ENCODE results near the gene RAD54L2.
"Not testable (repeated sequence)": the region's sequence is repeated elsewhere in the genome, so short reads cannot be mapped to it uniquely, and the experiment has no call there.

Gene RAD54L2

DNA sequence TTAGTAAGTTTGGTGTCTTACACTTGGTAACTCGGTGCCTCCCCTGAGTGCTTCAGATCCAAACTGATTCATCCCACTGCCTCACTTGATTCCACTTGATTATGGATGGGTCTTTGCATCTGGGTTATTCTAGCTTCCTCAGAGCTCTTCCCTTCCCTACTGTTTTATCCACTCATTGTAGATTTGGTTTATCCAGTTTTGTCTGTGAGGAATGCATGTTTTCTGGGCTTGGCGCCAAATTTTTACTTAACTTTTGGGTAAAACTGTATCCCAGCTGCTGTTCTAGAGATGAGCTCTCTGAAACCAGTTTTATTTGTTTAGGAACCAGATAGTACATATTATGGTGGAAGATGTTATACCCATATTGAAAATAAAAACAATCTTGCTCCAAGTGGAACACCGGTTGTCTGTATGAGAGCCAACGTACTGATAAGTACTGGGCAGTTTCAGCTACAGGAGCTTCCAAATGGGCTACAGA, 20.9 kb downstream of the RAD54L2 start:
- Mint-ChIP-seq H3K4me1 (ENCODE audit: low read depth) (peaks cover 8% of the 10 kb centered on the region), H3K27ac (no peak overlapping the region), H3K4me3 (no peak overlapping the region), H3K36me3 (ENCODE audit: low read depth) (peaks cover 45% of the 10 kb centered on the region), H3K9me3 (no peaks in the 10 kb centered on the region), H3K27me3 (no peaks in the 10 kb centered on the region)
- intact Hi-C loops (cut with micrococcal nuclease): no loop called here

GRCh38 chr3:51559961-51560360, 21.4 kb downstream of the RAD54L2 start:
- intact Hi-C loops (cut with micrococcal nuclease): no loop called here
- no peaks in the 10 kb centered on the region for H3K9me3 Mint-ChIP-seq
- H3K4me3 Mint-ChIP-seq: no peak overlapping the region
- peaks cover 40% of the 10 kb centered on the region for H3K36me3 Mint-ChIP-seq (ENCODE audit: low read depth)
- no peaks in the 10 kb centered on the region for H3K27me3 Mint-ChIP-seq
- no peak overlapping the region for H3K27ac Mint-ChIP-seq
- H3K4me1 Mint-ChIP-seq (ENCODE audit: low read depth): peaks cover 8% of the 10 kb centered on the region

DNA sequence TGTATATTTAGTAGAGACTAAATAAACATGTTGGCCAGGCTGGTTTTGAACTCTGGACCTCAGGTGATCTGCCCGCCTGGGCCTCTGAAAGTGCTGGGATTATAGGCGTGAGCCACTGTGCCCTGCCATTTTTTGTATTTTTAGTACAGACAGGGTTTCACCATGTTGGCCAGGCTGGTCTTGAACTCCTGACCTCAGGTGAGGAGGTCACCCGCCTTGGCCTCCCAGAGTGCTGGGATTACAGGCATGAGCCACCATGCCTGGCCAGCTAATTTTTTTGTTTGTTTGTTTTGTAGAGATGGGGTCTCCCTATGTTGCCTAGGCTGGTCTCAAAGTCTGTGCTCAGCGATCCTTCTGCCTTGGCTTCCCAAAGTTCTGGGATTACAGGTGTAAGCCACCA, 23.9 kb downstream of the RAD54L2 start:
- H3K27ac Mint-ChIP-seq; H3K9me3 Mint-ChIP-seq; intact Hi-C loops (cut with micrococcal nuclease); H3K27me3 Mint-ChIP-seq; H3K4me3 Mint-ChIP-seq: not testable (repeated sequence)
- H3K36me3 Mint-ChIP-seq (ENCODE audit: low read depth): peaks cover 31% of the 10 kb centered on the region
- H3K4me1 Mint-ChIP-seq (ENCODE audit: low read depth): peaks cover 17% of the 10 kb centered on the region

DNA sequence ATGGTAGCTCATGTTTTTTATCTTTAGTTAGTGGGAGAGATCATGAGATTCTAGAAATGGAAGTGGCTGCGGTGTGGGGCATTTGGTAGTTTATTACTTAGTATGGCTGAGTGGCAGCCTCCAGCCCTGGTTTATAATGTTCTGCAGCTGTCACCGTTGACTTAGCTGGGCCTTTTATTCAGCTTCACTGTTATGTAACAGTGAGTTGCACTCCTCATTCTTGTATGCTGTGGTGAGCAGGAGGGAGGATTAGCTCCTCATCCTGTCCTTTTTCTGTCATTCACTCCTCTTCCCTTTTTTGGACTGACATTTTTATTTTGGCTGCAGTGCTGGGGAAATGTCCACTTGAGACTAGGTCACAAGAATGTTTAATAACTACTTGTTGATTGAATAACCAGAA, 29.5 kb downstream of the RAD54L2 start:
- intact Hi-C loops (cut with micrococcal nuclease): no loop called here
- H3K27ac Mint-ChIP-seq: no peak overlapping the region
- no peaks in the 10 kb centered on the region for H3K9me3 Mint-ChIP-seq
- no peaks in the 10 kb centered on the region for H3K27me3 Mint-ChIP-seq
- no peak overlapping the region for H3K4me3 Mint-ChIP-seq
- peaks cover 26% of the 10 kb centered on the region for H3K36me3 Mint-ChIP-seq (ENCODE audit: low read depth)
- H3K4me1 Mint-ChIP-seq (ENCODE audit: low read depth): peaks cover 26% of the 10 kb centered on the region

DNA sequence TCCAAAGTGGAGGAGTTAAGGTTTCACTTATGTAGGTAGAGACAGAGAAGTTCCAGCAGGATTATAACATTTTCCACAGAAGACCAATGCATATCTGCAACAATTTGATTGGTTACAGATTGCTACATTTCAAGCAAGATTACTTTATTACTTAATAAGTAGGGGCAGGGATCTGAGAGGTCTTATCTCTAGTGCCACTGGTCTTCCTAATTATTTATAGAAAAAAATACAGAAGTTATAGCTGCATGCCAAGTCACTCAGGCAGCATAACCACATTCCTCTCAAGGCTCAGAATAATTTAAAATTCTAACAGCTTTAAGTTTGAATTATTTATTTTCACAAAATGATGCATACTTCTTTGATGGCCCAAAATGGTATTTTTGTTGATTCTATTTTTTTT, 30.5 kb downstream of the RAD54L2 start:
- H3K27me3 Mint-ChIP-seq: no peaks in the 10 kb centered on the region
- no peaks in the 10 kb centered on the region for H3K9me3 Mint-ChIP-seq
- H3K4me1 Mint-ChIP-seq (ENCODE audit: low read depth): peaks cover 23% of the 10 kb centered on the region
- no peak overlapping the region for H3K4me3 Mint-ChIP-seq
- no peak overlapping the region for H3K27ac Mint-ChIP-seq
- peaks cover 33% of the 10 kb centered on the region for H3K36me3 Mint-ChIP-seq (ENCODE audit: low read depth)
- intact Hi-C loops (cut with micrococcal nuclease): no loop called here

GRCh38 chr3:51578238-51578637, 39.7 kb downstream of the RAD54L2 start:
- H3K27me3 Mint-ChIP-seq: no peaks in the 10 kb centered on the region
- H3K27ac Mint-ChIP-seq: no peak overlapping the region
- peaks cover 5% of the 10 kb centered on the region for H3K4me1 Mint-ChIP-seq (ENCODE audit: low read depth)
- intact Hi-C loops (cut with micrococcal nuclease): no loop called here
- peaks cover 55% of the 10 kb centered on the region for H3K36me3 Mint-ChIP-seq (ENCODE audit: low read depth)
- H3K4me3 Mint-ChIP-seq: no peak overlapping the region
- H3K9me3 Mint-ChIP-seq: no peaks in the 10 kb centered on the region

DNA sequence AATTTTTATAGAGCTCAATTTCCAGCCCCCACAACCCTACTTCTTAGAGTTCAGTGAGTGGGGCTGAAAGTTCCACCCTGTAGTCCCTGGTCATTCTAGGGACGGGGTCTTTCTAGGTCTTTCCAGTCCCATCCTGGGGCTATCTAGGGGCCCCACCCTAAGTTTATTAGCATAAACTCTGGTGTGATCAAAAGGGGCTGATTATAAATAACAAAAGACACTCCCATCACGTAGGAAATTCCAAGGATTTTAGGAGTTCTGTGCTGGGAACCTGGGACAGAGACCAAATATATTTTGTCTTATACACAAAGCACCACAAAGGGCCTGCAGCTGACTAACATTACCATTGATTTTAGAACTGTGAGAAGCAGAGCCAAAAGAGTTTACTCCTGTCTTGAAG, 41.9 kb downstream of the RAD54L2 start:
- H3K27me3 Mint-ChIP-seq: no peaks in the 10 kb centered on the region
- H3K27ac Mint-ChIP-seq: no peak overlapping the region
- H3K36me3 Mint-ChIP-seq (ENCODE audit: low read depth): peaks cover 51% of the 10 kb centered on the region
- peaks cover 5% of the 10 kb centered on the region for H3K4me1 Mint-ChIP-seq (ENCODE audit: low read depth)
- intact Hi-C loops (cut with micrococcal nuclease): no loop called here
- H3K9me3 Mint-ChIP-seq: no peaks in the 10 kb centered on the region
- no peak overlapping the region for H3K4me3 Mint-ChIP-seq

DNA sequence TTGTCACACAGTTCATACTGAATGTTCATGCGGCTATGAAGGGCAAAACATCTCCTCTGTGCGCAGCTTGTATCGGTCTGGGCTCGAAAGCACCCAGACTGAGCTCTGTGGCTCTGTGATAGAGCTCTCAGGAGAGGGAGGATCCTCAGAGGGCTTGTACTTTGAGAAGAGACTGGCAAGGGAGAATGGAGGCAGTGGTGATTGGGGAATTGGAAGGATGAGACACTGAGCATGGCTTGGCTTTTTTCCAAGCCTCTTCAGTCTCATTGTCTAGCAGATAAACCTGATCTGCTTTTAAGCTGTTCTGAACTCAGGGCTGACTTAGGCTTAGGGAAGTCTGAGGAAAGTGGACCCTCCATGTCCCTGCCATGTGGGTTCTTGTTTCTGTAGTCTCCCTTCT, 43.0 kb downstream of the RAD54L2 start:
- Mint-ChIP-seq H3K4me3 (no peak overlapping the region), H3K27ac (no peak overlapping the region), H3K9me3 (no peaks in the 10 kb centered on the region), H3K36me3 (ENCODE audit: low read depth) (peaks cover 48% of the 10 kb centered on the region), H3K27me3 (no peaks in the 10 kb centered on the region), H3K4me1 (ENCODE audit: low read depth) (peaks cover 5% of the 10 kb centered on the region)
- intact Hi-C loops (cut with micrococcal nuclease): no loop called here

- Mint-ChIP-seq H3K4me3 (no peak overlapping the region), H3K27ac (no peak overlapping the region), H3K36me3 (ENCODE audit: low read depth) (peaks cover 40% of the 10 kb centered on the region), H3K27me3 (no peaks in the 10 kb centered on the region), H3K9me3 (no peaks in the 10 kb centered on the region), H3K4me1 (ENCODE audit: low read depth) (peaks cover 11% of the 10 kb centered on the region)
- intact Hi-C loops (cut with micrococcal nuclease): no loop called here
Observed at GRCh38 chr3:51585197-51585596, 46.7 kb downstream of the RAD54L2 start.

DNA sequence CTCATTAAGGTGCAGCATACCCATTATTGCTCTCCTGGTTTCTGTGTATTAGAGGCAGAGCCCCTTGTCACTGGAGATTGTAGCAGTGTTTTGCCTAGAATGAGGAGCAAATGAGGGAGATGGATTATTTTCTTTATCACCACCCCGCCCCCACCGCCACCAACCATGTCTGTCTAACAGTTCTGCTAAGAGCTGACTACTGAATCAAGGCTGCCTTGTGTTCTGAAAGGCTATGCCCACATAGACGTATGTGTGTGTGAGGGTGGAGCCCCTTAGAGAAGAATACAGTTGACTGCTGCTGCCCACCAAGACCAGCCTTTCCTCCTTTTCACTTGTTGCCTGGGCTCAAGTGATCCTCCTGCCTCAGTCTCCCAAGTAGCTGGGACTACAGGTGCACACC, 47.4 kb downstream of the RAD54L2 start:
- Mint-ChIP-seq H3K27me3 (no peaks in the 10 kb centered on the region), H3K9me3 (no peaks in the 10 kb centered on the region), H3K36me3 (ENCODE audit: low read depth) (peaks cover 44% of the 10 kb centered on the region), H3K4me1 (ENCODE audit: low read depth) (peaks cover 11% of the 10 kb centered on the region), H3K27ac (no peak overlapping the region), H3K4me3 (no peak overlapping the region)
- intact Hi-C loops (cut with micrococcal nuclease): no loop called here
